Epithelial cell of proximal tubule (primary cell): ENCODE measurements around the gene ATP6V0A4. TPM values are rescaled to one million over a fixed set of nuclear protein-coding genes. Genes with fewer than 3 reads are reported as not detected.
A peak's percentile ranks its signal among the peaks of the same experiment; 100 is the strongest.

Experiments used
- DNase-seq: peaks from one replicate; pipeline ENCODE4 v3.0.0-alpha.2; 2011; ENCODE audit warnings: low read depth
- H3K4me3 ChIP-seq: 2 replicates; pipeline ENCODE4 v1.5.1; 2011; ENCODE audit warnings: low read depth, mild to moderate bottlenecking, low read length
- total RNA-seq: library from RNA; depleted of rRNA; stranded (reverse); fragments of >200 nt; gene quantifications from 2 replicates; pipeline ENCODE4 v1.2.3, GENCODE V29; 2015
- TF ChIP-seq, protein P1 (sequence below): conservative IDR thresholded peaks from 2 replicates; pipeline ENCODE4 v1.5.1; 2012; ENCODE audit warnings: low read depth, mild to moderate bottlenecking, low read length

Gene ATP6V0A4
- total RNA-seq, 1 donor from 2014 or later: 0.58 TPM

DNA sequence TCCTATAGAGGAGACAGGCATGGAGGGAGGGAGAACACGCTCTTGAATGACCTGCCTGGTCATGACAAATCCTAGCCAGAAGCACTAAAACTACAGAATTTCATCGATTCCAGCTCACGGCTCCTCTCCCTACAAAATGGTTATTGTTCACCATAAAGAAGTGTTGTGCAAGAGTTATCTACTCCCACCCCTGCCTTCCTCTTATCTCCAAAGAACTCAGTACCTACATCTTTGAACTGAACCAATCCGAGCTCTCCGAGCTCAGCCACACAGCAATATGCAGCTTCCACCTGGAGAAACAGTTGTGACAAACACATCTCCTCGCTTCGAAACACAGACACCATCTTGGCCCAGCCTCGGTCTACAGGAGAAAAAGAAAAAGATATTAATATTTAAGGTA is 27.1 kb downstream of the ATP6V0A4 start:
- no peak for DNase-seq
- no peak overlapping the region for H3K4me3 ChIP-seq
- TF ChIP-seq, protein P1, sequence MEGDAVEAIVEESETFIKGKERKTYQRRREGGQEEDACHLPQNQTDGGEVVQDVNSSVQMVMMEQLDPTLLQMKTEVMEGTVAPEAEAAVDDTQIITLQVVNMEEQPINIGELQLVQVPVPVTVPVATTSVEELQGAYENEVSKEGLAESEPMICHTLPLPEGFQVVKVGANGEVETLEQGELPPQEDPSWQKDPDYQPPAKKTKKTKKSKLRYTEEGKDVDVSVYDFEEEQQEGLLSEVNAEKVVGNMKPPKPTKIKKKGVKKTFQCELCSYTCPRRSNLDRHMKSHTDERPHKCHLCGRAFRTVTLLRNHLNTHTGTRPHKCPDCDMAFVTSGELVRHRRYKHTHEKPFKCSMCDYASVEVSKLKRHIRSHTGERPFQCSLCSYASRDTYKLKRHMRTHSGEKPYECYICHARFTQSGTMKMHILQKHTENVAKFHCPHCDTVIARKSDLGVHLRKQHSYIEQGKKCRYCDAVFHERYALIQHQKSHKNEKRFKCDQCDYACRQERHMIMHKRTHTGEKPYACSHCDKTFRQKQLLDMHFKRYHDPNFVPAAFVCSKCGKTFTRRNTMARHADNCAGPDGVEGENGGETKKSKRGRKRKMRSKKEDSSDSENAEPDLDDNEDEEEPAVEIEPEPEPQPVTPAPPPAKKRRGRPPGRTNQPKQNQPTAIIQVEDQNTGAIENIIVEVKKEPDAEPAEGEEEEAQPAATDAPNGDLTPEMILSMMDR: no peak

DNA sequence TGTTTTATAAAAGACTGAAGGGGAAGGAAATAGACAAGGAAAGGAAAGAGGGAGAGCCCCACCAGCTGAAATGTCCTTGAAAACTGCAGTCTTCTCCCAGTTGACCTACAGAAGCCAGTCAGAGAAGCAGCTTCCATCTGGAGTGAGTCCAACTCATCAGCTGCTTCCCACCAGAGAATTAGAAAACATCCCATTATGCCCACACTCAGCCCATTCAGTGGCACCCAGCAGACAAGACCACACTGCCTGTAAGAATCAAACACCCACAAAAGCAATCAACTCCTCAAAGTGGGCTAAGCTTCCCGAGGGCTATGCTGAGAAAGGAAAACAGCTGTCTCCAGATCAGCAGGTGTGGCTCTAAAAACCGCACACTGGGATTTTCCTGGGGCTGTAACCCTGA is 29.8 kb downstream of the ATP6V0A4 start:
- no peak overlapping the region for H3K4me3 ChIP-seq
- TF ChIP-seq, protein P1: no peak
- no peak for DNase-seq

DNA sequence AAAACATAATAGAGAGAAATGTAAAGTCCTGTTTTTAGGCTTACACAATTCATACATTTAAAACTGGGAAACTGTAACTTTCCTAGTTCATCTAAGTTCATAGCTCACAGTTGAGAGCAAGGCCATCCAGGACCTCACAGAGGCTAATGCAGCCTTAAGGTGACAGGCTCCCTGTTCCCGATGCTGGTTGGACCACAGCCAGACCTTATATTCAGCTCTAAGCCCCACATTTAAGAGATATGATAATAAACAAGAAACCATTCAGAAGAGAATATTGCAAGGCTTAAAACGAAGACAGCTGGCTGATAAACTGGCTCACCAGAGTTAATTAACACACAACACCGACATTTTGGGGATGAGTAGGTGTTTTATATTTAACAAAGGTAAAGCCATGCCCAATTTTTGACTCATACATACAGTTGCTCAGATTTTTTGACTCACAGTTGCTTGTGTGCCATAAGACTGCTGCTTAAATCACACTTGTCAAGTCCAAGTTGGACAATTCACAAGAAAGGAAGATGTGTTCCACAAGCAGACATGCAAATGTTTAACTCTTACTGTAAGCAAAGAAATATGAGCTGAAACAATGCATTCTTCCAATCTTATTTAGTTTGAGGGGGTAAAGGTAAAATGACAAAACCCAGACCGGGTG is 41.3 kb downstream of the ATP6V0A4 start:
- TF ChIP-seq, protein P1: no peak
- no peak for DNase-seq
- H3K4me3 ChIP-seq: no peak overlapping the region

DNA sequence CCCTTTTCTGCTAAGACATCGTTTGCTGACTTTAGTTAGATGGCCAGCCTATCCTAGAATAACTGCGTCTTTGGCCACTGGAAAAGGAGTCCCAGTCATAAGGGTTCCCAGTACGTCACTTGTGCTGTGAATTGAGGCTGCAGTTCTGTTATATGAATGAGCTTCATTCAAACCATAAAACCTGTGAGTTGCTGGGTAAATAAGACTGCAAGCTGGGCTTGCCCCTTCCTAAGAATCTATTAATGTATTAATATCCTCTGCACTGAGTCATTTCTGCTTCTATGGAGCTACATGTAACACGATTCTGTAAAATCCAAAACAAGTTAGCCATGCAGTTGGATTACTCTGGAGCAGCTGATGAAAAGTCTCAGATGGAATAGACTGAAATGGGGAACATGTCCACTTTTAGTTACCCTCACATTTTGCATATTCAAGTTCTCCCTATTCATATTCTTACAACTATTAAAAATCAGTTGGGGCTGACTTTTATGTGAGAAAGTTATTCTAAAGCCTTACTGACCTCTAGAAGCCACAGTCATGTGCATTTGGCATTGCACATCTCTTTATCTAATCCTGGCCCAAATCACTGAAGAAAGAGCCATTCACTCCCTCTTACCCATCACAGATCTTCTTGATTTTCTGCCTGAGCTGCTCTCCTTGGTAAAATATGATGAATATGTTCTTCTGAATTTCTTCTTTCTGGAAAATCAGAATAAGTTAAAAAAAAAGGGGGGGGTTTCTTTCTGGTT is 42.0 kb downstream of the ATP6V0A4 start:
- H3K4me3 ChIP-seq: no peak overlapping the region
- TF ChIP-seq, protein P1: no peak
- no peak for DNase-seq

DNA sequence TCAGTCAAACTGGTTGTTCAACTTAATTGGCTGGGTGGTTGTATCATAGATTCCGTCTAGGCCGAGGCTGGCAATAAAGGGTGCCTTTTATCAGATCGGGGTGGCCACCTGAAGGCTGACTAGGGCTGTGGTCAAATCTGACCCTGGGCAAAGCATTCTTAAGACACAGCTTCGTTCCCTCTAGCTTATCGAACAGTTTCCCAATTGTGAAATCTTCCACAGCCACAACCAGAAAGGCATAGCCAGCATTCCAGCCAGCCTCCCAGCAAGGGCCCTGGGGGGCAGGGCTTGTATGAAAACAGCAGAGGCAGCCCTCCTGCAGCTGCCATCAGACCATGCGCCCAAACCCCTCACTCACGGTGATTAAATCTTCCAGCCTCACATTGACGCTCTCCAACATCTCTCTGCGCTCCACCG is 42.7 kb downstream of the ATP6V0A4 start:
- TF ChIP-seq, protein P1: no peak
- no peak overlapping the region for H3K4me3 ChIP-seq
- peak; percentile 43 for DNase-seq

DNA sequence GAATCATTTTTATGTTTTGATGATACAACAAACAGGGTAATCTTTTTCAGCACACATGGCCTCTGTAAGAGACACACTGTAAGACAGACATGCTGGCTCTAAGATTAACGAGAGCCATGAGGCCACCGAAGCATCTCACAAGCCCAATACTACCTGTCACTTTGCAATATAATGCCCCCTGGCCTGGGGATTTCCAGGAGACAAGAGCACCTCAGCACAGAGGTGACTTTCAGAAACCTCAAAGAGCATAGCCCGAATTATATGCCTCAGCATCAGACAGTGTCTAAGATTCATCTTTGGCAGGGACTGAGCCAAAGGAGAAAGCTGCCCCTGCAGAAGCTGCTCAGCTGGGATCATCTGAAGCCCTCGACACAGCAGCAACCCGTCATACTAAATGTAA is 44.4 kb downstream of the ATP6V0A4 start:
- TF ChIP-seq, protein P1: no peak
- no peak for DNase-seq
- H3K4me3 ChIP-seq: no peak overlapping the region
